ENCODE measurements around the gene KRTAP19-7.

Gene KRTAP19-7

GRCh38 chr21:30567617-30568016 lies 6.5 kb upstream of the KRTAP19-7 start:
- no peak overlapping the region for H3K9ac ChIP-seq (ENCODE audit: low read length)
- H3K27me3 ChIP-seq (ENCODE audit: low read length), result no peaks in the 10 kb centered on the region
- H3K36me3 ChIP-seq (ENCODE audit: low read length), result no peaks in the 10 kb centered on the region
- H3K79me2 ChIP-seq (ENCODE audit: insufficient read depth, low read length), result no peaks in the 10 kb centered on the region
- H3K4me3 ChIP-seq (ENCODE audit: insufficient read depth, low read length, poor library complexity, severe bottlenecking), result no peak overlapping the region
- H3K4me2 ChIP-seq (ENCODE audit: low read depth, low read length, poor library complexity, severe bottlenecking), result no peak overlapping the region
- TF ChIP-seq EZH2phosphoT487 (conservative IDR thresholded peaks at IDR 0.05; ENCODE audit: low read length), result no peak
- TF ChIP-seq, protein P1, sequence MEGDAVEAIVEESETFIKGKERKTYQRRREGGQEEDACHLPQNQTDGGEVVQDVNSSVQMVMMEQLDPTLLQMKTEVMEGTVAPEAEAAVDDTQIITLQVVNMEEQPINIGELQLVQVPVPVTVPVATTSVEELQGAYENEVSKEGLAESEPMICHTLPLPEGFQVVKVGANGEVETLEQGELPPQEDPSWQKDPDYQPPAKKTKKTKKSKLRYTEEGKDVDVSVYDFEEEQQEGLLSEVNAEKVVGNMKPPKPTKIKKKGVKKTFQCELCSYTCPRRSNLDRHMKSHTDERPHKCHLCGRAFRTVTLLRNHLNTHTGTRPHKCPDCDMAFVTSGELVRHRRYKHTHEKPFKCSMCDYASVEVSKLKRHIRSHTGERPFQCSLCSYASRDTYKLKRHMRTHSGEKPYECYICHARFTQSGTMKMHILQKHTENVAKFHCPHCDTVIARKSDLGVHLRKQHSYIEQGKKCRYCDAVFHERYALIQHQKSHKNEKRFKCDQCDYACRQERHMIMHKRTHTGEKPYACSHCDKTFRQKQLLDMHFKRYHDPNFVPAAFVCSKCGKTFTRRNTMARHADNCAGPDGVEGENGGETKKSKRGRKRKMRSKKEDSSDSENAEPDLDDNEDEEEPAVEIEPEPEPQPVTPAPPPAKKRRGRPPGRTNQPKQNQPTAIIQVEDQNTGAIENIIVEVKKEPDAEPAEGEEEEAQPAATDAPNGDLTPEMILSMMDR (IDR thresholded peaks at IDR 0.05; ENCODE audit: insufficient read depth, low read length, poor library complexity, severe bottlenecking), result no peak
- H4K20me1 ChIP-seq (ENCODE audit: low read depth, low read length), result no peaks in the 10 kb centered on the region
- no peaks in the 10 kb centered on the region for H3F3A ChIP-seq (ENCODE audit: insufficient read depth)
- H3K9me2 ChIP-seq (replicated peaks; ENCODE audit: insufficient read depth, low read length), result no peaks in the 10 kb centered on the region
- no peak overlapping the region for H2AFZ ChIP-seq (ENCODE audit: low read depth, low read length, severe bottlenecking)
- H3K9me3 ChIP-seq (ENCODE audit: insufficient read depth, low read length), result no peaks in the 10 kb centered on the region
- no peak overlapping the region for H3K27ac ChIP-seq (ENCODE audit: low read depth, low read length)

- no peak for TF ChIP-seq EZH2phosphoT487 (conservative IDR thresholded peaks at IDR 0.05; ENCODE audit: low read length)
- TF ChIP-seq, protein P1 (IDR thresholded peaks at IDR 0.05; ENCODE audit: insufficient read depth, low read length, poor library complexity, severe bottlenecking), result no peak
Measured at GRCh38 chr21:30563630-30564029, 2.5 kb upstream of the KRTAP19-7 start.

GRCh38 chr21:30563072-30563471 lies 2.0 kb upstream of the KRTAP19-7 start:
- Histone ChIP-seq H3K27me3 (ENCODE audit: low read length) (no peaks in the 10 kb centered on the region), H2AFZ (ENCODE audit: low read depth, low read length, severe bottlenecking) (no peak overlapping the region), H3K9me2 (replicated peaks; ENCODE audit: insufficient read depth, low read length) (no peaks in the 10 kb centered on the region), H3K9ac (ENCODE audit: low read length) (no peak overlapping the region), H4K20me1 (ENCODE audit: low read depth, low read length) (no peaks in the 10 kb centered on the region), H3K36me3 (ENCODE audit: low read length) (no peaks in the 10 kb centered on the region), H3K79me2 (ENCODE audit: insufficient read depth, low read length) (no peaks in the 10 kb centered on the region), H3K9me3 (ENCODE audit: insufficient read depth, low read length) (no peaks in the 10 kb centered on the region), H3K4me3 (ENCODE audit: insufficient read depth, low read length, poor library complexity, severe bottlenecking) (no peak overlapping the region), H3F3A (ENCODE audit: insufficient read depth) (no peaks in the 10 kb centered on the region), H3K27ac (ENCODE audit: low read depth, low read length) (no peak overlapping the region), H3K4me2 (ENCODE audit: low read depth, low read length, poor library complexity, severe bottlenecking) (no peak overlapping the region)
- TF ChIP-seq EZH2phosphoT487 (conservative IDR thresholded peaks at IDR 0.05; ENCODE audit: low read length), result no peak
- TF ChIP-seq, protein P1 (IDR thresholded peaks at IDR 0.05; ENCODE audit: insufficient read depth, low read length, poor library complexity, severe bottlenecking), result no peak

More at GRCh38 chr21:30563630-30564029, 2.5 kb upstream of the KRTAP19-7 start:
- H3K36me3 ChIP-seq (ENCODE audit: low read length), result no peaks in the 10 kb centered on the region
- H3K27ac ChIP-seq (ENCODE audit: low read depth, low read length), result no peak overlapping the region
- no peaks in the 10 kb centered on the region for H3K27me3 ChIP-seq (ENCODE audit: low read length)
- H3K4me3 ChIP-seq (ENCODE audit: insufficient read depth, low read length, poor library complexity, severe bottlenecking), result no peak overlapping the region
- no peaks in the 10 kb centered on the region for H3K79me2 ChIP-seq (ENCODE audit: insufficient read depth, low read length)
- H4K20me1 ChIP-seq (ENCODE audit: low read depth, low read length), result no peaks in the 10 kb centered on the region
- no peak overlapping the region for H3K9ac ChIP-seq (ENCODE audit: low read length)
- H2AFZ ChIP-seq (ENCODE audit: low read depth, low read length, severe bottlenecking), result no peak overlapping the region
- H3K4me2 ChIP-seq (ENCODE audit: low read depth, low read length, poor library complexity, severe bottlenecking), result no peak overlapping the region
- no peaks in the 10 kb centered on the region for H3F3A ChIP-seq (ENCODE audit: insufficient read depth)
- H3K9me3 ChIP-seq (ENCODE audit: insufficient read depth, low read length), result no peaks in the 10 kb centered on the region
- H3K9me2 ChIP-seq (replicated peaks; ENCODE audit: insufficient read depth, low read length), result no peaks in the 10 kb centered on the region
